Karpas-422 (cell line): Measurements from ENCODE around the gene SLC39A5. TPM values are rescaled to one million over a fixed set of nuclear protein-coding genes. Genes with fewer than 3 reads are reported as not detected.

ENCODE experiments used
- DNase-seq: peaks from one replicate; pipeline ENCODE4 v3.0.0-alpha.2; 2015
- H2AFZ ChIP-seq: fragments of 200-600 bp; sonication (generic); 2 replicates; pipeline ENCODE4 v1.6.1; 2014; ENCODE audit warnings: antibody characterized with exemption, low read length, mixed read lengths
- H3K27ac ChIP-seq: fragments of 200-600 bp; sonication (generic); 2 replicates; pipeline ENCODE4 v1.5.1; 2014; ENCODE audit warnings: mild to moderate bottlenecking, low read length, moderate library complexity
- H3K27me3 ChIP-seq: fragments of 200-600 bp; sonication (generic); 2 replicates; pipeline ENCODE4 v1.6.1; 2014; ENCODE audit warnings: low read length, mixed read lengths
- H3K36me3 ChIP-seq: fragments of 200-600 bp; sonication (generic); 2 replicates; pipeline ENCODE4 v1.6.1; 2014; ENCODE audit warnings: low read length, mixed read lengths; ENCODE audit not compliant: insufficient read depth
- H3K4me1 ChIP-seq: fragments of 200-600 bp; sonication (generic); 2 replicates; pipeline ENCODE4 v1.6.1; 2014; ENCODE audit warnings: mild to moderate bottlenecking, low read length, mixed read lengths
- H3K4me2 ChIP-seq: fragments of 200-600 bp; sonication (generic); 2 replicates; pipeline ENCODE4 v1.6.1; 2014; ENCODE audit warnings: low read length, low read depth, mild to moderate bottlenecking; ENCODE audit not compliant: poor library complexity, severe bottlenecking
- H3K4me3 ChIP-seq: fragments of 200-600 bp; sonication (generic); 2 replicates; pipeline ENCODE4 v1.5.1; 2014; ENCODE audit warnings: mild to moderate bottlenecking, antibody characterized with exemption, low read length, mixed read lengths
- H3K79me2 ChIP-seq: fragments of 200-600 bp; sonication (generic); 2 replicates; pipeline ENCODE4 v1.6.1; 2014; ENCODE audit warnings: mild to moderate bottlenecking, low read length, mixed read lengths
- H3K9ac ChIP-seq: fragments of 200-600 bp; sonication (generic); 2 replicates; pipeline ENCODE4 v1.6.0; 2014; ENCODE audit warnings: low read length
- H3K9me2 ChIP-seq: fragments of 200-600 bp; sonication (generic), shearing (Covaris generic); replicated peaks from 2 replicates; pipeline ENCODE4 v1.6.0; 2014; ENCODE audit warnings: mild to moderate bottlenecking, low read length, moderate library complexity; ENCODE audit not compliant: insufficient read depth
- H3K9me3 ChIP-seq: fragments of 300-700, 200-600 bp; sonication (generic); 2 replicates; pipeline ENCODE4 v1.6.1; 2014; ENCODE audit warnings: low read length, mixed read lengths
- H4K20me1 ChIP-seq: fragments of 200-600 bp; sonication (generic); 2 replicates; pipeline ENCODE4 v1.6.1; 2014; ENCODE audit warnings: mild to moderate bottlenecking, antibody characterized with exemption, low read length, low read depth; ENCODE audit not compliant: insufficient read depth
- total RNA-seq: library from RNA; depleted of rRNA; stranded (reverse); fragments of >200 nt; shearing (Covaris generic); gene quantifications from 2 replicates; pipeline ENCODE4 v1.2.3, GENCODE V29; 2014; ENCODE audit warnings: low replicate concordance

The SLC39A5 gene
- total RNA-seq, 1 experiment from 2014 or later: not detected

- Histone ChIP-seq H3K9ac (no peak overlapping the region), H4K20me1 (no peaks in the 10 kb centered on the region), H2AFZ (no peak overlapping the region), H3K79me2 (no peaks in the 10 kb centered on the region; the same call in 1 of the 2 replicates), H3K27ac (no peak overlapping the region), H3K4me2 (no peak overlapping the region), H3K36me3 (0 out of 2 replicates have a peak, but pooled peaks cover 3% of the 10 kb centered on the region), H3K27me3 (no peaks in the 10 kb centered on the region), H3K9me2 (no peaks in the 10 kb centered on the region), H3K4me3 (no peak overlapping the region), H3K9me3 (no peaks in the 10 kb centered on the region), H3K4me1 (peaks cover under 1% of the 10 kb centered on the region; the same call in 1 of the 2 replicates)
- peak; percentile 41 for DNase-seq
These were observed 757 bp downstream of the SLC39A5 start for GRCh38 chr12:56230432-56231183.

- H3K36me3 ChIP-seq: 0 out of 2 replicates have a peak, but pooled peaks cover under 1% of the 10 kb centered on the region
- no peaks in the 10 kb centered on the region for H3K79me2 ChIP-seq
- no peaks in the 10 kb centered on the region for H3K4me1 ChIP-seq
- no peak overlapping the region for H3K4me2 ChIP-seq
- no peaks in the 10 kb centered on the region for H3K9me3 ChIP-seq
- H4K20me1 ChIP-seq: no peaks in the 10 kb centered on the region
- H3K9me2 ChIP-seq: no peaks in the 10 kb centered on the region
- no peak overlapping the region for H2AFZ ChIP-seq
- H3K4me3 ChIP-seq: no peak overlapping the region
- no peak for DNase-seq
- no peaks in the 10 kb centered on the region for H3K27me3 ChIP-seq
- no peak overlapping the region for H3K27ac ChIP-seq
- no peak overlapping the region for H3K9ac ChIP-seq
These were observed 1.3 kb downstream of the SLC39A5 start for GRCh38 chr12:56231184-56231582.

GRCh38 chr12:56234746-56235436, 5.0 kb downstream of the SLC39A5 start:
- Histone ChIP-seq H3K4me2 (no peak overlapping the region), H3K27ac (no peak overlapping the region), H4K20me1 (no peaks in the 10 kb centered on the region), H3K9ac (no peak overlapping the region), H2AFZ (no peak overlapping the region), H3K4me3 (no peak overlapping the region), H3K79me2 (no peaks in the 10 kb centered on the region), H3K9me3 (no peaks in the 10 kb centered on the region), H3K4me1 (no peaks in the 10 kb centered on the region), H3K27me3 (no peaks in the 10 kb centered on the region), H3K9me2 (no peaks in the 10 kb centered on the region), H3K36me3 (no peaks in the 10 kb centered on the region)
- DNase-seq: peak; percentile 36

GRCh38 chr12:56236091-56236490, 6.2 kb downstream of the SLC39A5 start:
- Histone ChIP-seq H3K27ac (no peak overlapping the region), H3K9me3 (no peaks in the 10 kb centered on the region), H2AFZ (no peak overlapping the region), H3K27me3 (no peaks in the 10 kb centered on the region), H3K4me3 (no peak overlapping the region), H3K4me1 (no peaks in the 10 kb centered on the region), H3K4me2 (no peak overlapping the region), H3K79me2 (no peaks in the 10 kb centered on the region), H3K9me2 (no peaks in the 10 kb centered on the region), H3K36me3 (no peaks in the 10 kb centered on the region; the same call in 1 of the 2 replicates), H4K20me1 (no peaks in the 10 kb centered on the region), H3K9ac (no peak overlapping the region)
- DNase-seq: no peak

- no peaks in the 10 kb centered on the region for H4K20me1 ChIP-seq
- no peaks in the 10 kb centered on the region for H3K9me3 ChIP-seq
- no peak overlapping the region for H3K4me2 ChIP-seq
- no peaks in the 10 kb centered on the region for H3K9me2 ChIP-seq
- H3K27ac ChIP-seq: no peak overlapping the region
- H3K9ac ChIP-seq: no peak overlapping the region
- peaks cover under 1% of the 10 kb centered on the region; the same call in 1 of the 2 replicates for H3K4me1 ChIP-seq
- H3K4me3 ChIP-seq: no peak overlapping the region
- H3K36me3 ChIP-seq: no peaks in the 10 kb centered on the region; the same call in 1 of the 2 replicates
- H3K79me2 ChIP-seq: no peaks in the 10 kb centered on the region
- no peak overlapping the region for H2AFZ ChIP-seq
- no peak for DNase-seq
- no peaks in the 10 kb centered on the region for H3K27me3 ChIP-seq
These were observed 7.1 kb downstream of the SLC39A5 start for GRCh38 chr12:56236985-56237384.

- Histone ChIP-seq H3K79me2 (no peaks in the 10 kb centered on the region), H3K4me1 (peaks cover 6% of the 10 kb centered on the region), H3K4me3 (no peak overlapping the region), H3K9ac (no peak overlapping the region), H3K36me3 (no peaks in the 10 kb centered on the region; the same call in 1 of the 2 replicates), H3K27me3 (no peaks in the 10 kb centered on the region), H2AFZ (no peak overlapping the region), H3K9me2 (no peaks in the 10 kb centered on the region), H3K4me2 (no peak overlapping the region), H3K9me3 (no peaks in the 10 kb centered on the region), H4K20me1 (no peaks in the 10 kb centered on the region), H3K27ac (no peak overlapping the region)
- DNase-seq: no peak
These were observed 7.7 kb downstream of the SLC39A5 start for GRCh38 chr12:56237552-56237951.

- Histone ChIP-seq H3K4me3 (no peak overlapping the region), H3K27ac (0 out of 2 replicates have a peak overlapping the region, but pooled peaks have one; percentile 38), H3K9me3 (no peaks in the 10 kb centered on the region), H2AFZ (no peak overlapping the region), H3K27me3 (no peaks in the 10 kb centered on the region), H3K36me3 (peaks cover 13% of the 10 kb centered on the region), H3K79me2 (no peaks in the 10 kb centered on the region), H3K4me2 (no peak overlapping the region), H4K20me1 (no peaks in the 10 kb centered on the region), H3K9me2 (no peaks in the 10 kb centered on the region), H3K9ac (no peak overlapping the region), H3K4me1 (peaks cover 26% of the 10 kb centered on the region)
- no peak for DNase-seq
These were observed 11.8 kb downstream of the SLC39A5 start for GRCh38 chr12:56241424-56242303.
